A549 (cell line): ENCODE data around the gene SLC30A3. TPM values are rescaled to one million over a fixed set of nuclear protein-coding genes. Genes with fewer than 3 reads are reported as not detected.

ENCODE experiments used
- ATAC-seq, 2 experiments: fragments of 200-7000 bp in 1 of 2; fragments of >200 bp in 1 of 2; cut with Nextera tagmentation in 1 of 2; cut with Tn5 transposase in 1 of 2; 3 replicates each; pipeline versions ENCODE4 v1.8.0 to v1.9.1; 2018 to 2020; ENCODE audit warnings: mild to moderate bottlenecking in 1 of 2, moderate library complexity in 1 of 2
- CTCF ChIA-PET: fragments of 300-600 bp; sonication (Branson Sonifier 250); formaldehyde crosslinking; extraction: SDS; loops from one replicate; lab custom pipeline; 2021; ENCODE audit warnings: antibody characterized with exemption, inconsistent platforms; lab: Yijun Ruan, JAX
- POLR2A ChIA-PET: fragments of 350-600 bp; formaldehyde crosslinking; extraction: SDS; loops from one replicate; lab custom pipeline; 2021; ENCODE audit warnings: antibody characterized with exemption, inconsistent platforms; lab: Yijun Ruan, JAX
- DNase-seq, 2 experiments: peaks; one replicate each; pipeline versions ENCODE4 v3.0.0 to v3.0.0-alpha.2; 2011 to 2016; ENCODE audit warnings: low read depth in 1 of 2, low spot score in 1 of 2
- FAIRE-seq: peaks from 2 replicates; lab custom pipeline; 2011; peaks lifted over from hg19 to GRCh38; lab: Jason Lieb, UNC
- H3K27ac ChIP-seq, 2 experiments: fragments of >200 bp; sonication (Bioruptor Twin); formaldehyde crosslinking; 3 replicates each; pipeline ENCODE4 v1.5.1; 2016 to 2017
- H3K4me1 ChIP-seq: fragments of >200 bp; sonication (Bioruptor Twin); formaldehyde crosslinking; 3 replicates; pipeline ENCODE4 v1.6.1; 2016
- H3K4me2 ChIP-seq: fragments of >200 bp; sonication (Bioruptor Twin); formaldehyde crosslinking; 3 replicates; pipeline ENCODE4 v1.6.1; 2016
- H3K4me3 ChIP-seq: fragments of >200 bp; sonication (Bioruptor Twin); formaldehyde crosslinking; 3 replicates; pipeline ENCODE4 v1.5.1; 2016
- H3K9me3 ChIP-seq: fragments of >200 bp; sonication (Bioruptor Twin); formaldehyde crosslinking; 3 replicates; pipeline ENCODE4 v1.6.1; 2016
- BHLHE40 ChIP-seq: IDR thresholded peaks from 2 replicates; pipeline ENCODE4 v1.6.1; 2012; ENCODE audit warnings: low read depth, low read length, inconsistent platforms
- CBX2 ChIP-seq: fragments of 200-600 bp; sonication (generic); IDR thresholded peaks from 2 replicates; pipeline ENCODE4 v1.6.1; 2016; ENCODE audit warnings: low read depth, mild to moderate bottlenecking, borderline replicate concordance
- CEBPB ChIP-seq, 2 experiments: fragments of >200 bp in 1 of 2; sonication (Bioruptor Twin) in 1 of 2; formaldehyde crosslinking in 1 of 2; IDR thresholded peaks; 2 replicates each; pipeline ENCODE4 v1.6.1; 2012 to 2016
- CHD4 ChIP-seq: fragments of 200-600 bp; sonication (generic); IDR thresholded peaks from 2 replicates; pipeline ENCODE4 v1.6.1; 2016; ENCODE audit warnings: antibody characterized with exemption, mild to moderate bottlenecking, borderline replicate concordance
- EHF ChIP-seq: fragments of 250-450 bp; sonication (Bioruptor Pico); IDR thresholded peaks from 2 replicates; pipeline ENCODE4 v1.5.0; 2020; ENCODE audit warnings: mild to moderate bottlenecking
- FOSL2 ChIP-seq, 2 experiments: fragments of 450-650 bp in 1 of 2; fragments of >200 bp in 1 of 2; sonication (Bioruptor Twin) in 1 of 2; formaldehyde crosslinking; IDR thresholded peaks; 2 replicates each; pipeline versions ENCODE4 v1.5.0 to v1.6.1; 2016 to 2020; ENCODE audit warnings: mild to moderate bottlenecking in 1 of 2, moderate library complexity in 1 of 2
- GATA3 ChIP-seq: IDR thresholded peaks from 2 replicates; pipeline ENCODE4 v1.6.1; 2012; ENCODE audit warnings: borderline replicate concordance
- HOXB13 ChIP-seq: fragments of 250-450 bp; sonication (Bioruptor Pico); IDR thresholded peaks from 2 replicates; pipeline ENCODE4 v1.5.0; 2020; ENCODE audit warnings: low read depth, mild to moderate bottlenecking, moderate library complexity
- HOXB5 ChIP-seq: fragments of 250-450 bp; sonication (Bioruptor Pico); IDR thresholded peaks from 2 replicates; pipeline ENCODE4 v1.5.0; 2020; ENCODE audit warnings: mild to moderate bottlenecking, moderate library complexity
- MAZ ChIP-seq: fragments of 150-350 bp; IDR thresholded peaks from 2 replicates; pipeline ENCODE4 v1.6.1; 2014; ENCODE audit warnings: antibody characterized with exemption, low read depth, low read length, borderline replicate concordance
- MYC ChIP-seq: IDR thresholded peaks from 2 replicates; pipeline ENCODE4 v1.6.1; 2012; ENCODE audit warnings: mild to moderate bottlenecking, inconsistent platforms, low read length, improper control_type of control experiment, borderline replicate concordance
- NFE2L2 ChIP-seq: fragments of 150-350 bp; conservative IDR thresholded peaks from 2 replicates; pipeline ENCODE4 v1.6.1; 2014; ENCODE audit warnings: low read length
- RAD21 ChIP-seq, 2 experiments: fragments of >200 bp in 1 of 2; sonication (Bioruptor Twin) in 1 of 2; formaldehyde crosslinking in 1 of 2; IDR thresholded peaks in 1 of 2; conservative IDR thresholded peaks in 1 of 2; 2 replicates in 1 of 2; 3 replicates in 1 of 2; pipeline ENCODE4 v1.6.1; 2012 to 2018; ENCODE audit warnings: inconsistent platforms in 1 of 2
- RNF2 ChIP-seq: fragments of 200-600 bp; sonication (generic); IDR thresholded peaks from 2 replicates; pipeline ENCODE4 v1.6.1; 2016; ENCODE audit warnings: low read depth, mild to moderate bottlenecking, antibody characterized with exemption, moderate library complexity, borderline replicate concordance
- WGBS: methylation state at CpG from one replicate; pipeline ENCODE4 v1.1.6; 2017; ENCODE audit errors: missing lambda C conversion rate; 5-methylcytosine and 5-hydroxymethylcytosine counted together
- polyA plus RNA-seq, 4 experiments: library from polyadenylated mRNA; depleted of rRNA in 3 of 4; stranded (reverse); fragments of >200 nt; fragmentation: RNase III in 1 of 4; extraction: RNeasy Plus Mini Kit Qiagen cat#74134 plus additional on column Dnase treatment in 1 of 4; gene quantifications; 2 replicates in 3 of 4; 3 replicates in 1 of 4; pipeline ENCODE4 v1.2.3, GENCODE V29; 2011 to 2017
- TF ChIP-seq, protein P1 (sequence below): fragments of 200-600 bp; sonication (generic); IDR thresholded peaks from 2 replicates; pipeline ENCODE4 v1.6.1; 2016; ENCODE audit warnings: antibody characterized with exemption, mild to moderate bottlenecking, moderate library complexity
- TF ChIP-seq, protein P2 (sequence below): fragments of >200 bp; sonication (Bioruptor Twin); formaldehyde crosslinking; IDR thresholded peaks from 3 replicates; pipeline ENCODE4 v1.5.1; 2016
- TF ChIP-seq, protein P3 (sequence below): IDR thresholded peaks from 2 replicates; pipeline ENCODE4 v1.6.1; 2012
- TF ChIP-seq, protein P4 (sequence below): IDR thresholded peaks from 2 replicates; pipeline ENCODE4 v1.6.1; 2012

The SLC30A3 gene
- polyA plus RNA-seq, 2 of the 4 experiments (the other 2 are of a cell fraction) = 0.90 to 1.9 TPM

DNA sequence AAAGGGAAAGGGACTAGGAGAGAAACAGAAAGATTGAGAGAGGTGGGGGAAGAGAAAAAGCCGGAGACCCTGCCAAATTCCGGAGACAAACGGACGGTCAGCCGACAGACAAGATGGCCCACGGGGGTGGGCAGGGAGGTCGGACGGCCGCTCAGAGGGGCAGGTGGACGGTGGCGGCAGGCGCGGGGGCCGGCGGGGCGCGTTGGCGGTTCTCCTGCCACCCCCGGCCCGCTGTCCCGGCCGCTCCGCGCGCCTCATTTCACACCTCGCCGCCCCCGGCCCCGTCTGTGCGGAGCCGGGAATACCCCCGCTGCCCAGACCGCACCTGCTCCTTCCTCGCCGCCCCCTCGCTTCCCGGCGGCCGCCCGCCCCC is 935 bp downstream of the SLC30A3 start:
- peak overlapping the region; percentile 75 for H3K4me3 ChIP-seq
- H3K27ac ChIP-seq = peak overlapping the region in 1 of 2 experiments; percentile 82; a peak in 4 of 6 replicates
- H3K4me2 ChIP-seq = peak overlapping the region; percentile 94
- H3K9me3 ChIP-seq = no peaks in the 10 kb centered on the region
- DNase-seq (no peak), ATAC-seq (no peak), FAIRE-seq (no peak)
- CTCF ChIA-PET = interaction anchor here (1.2 to 14.1 kb wide), 8 partner anchors 11 to 164 kb away, joined by 3 to 302 read pairs (median 14); partner anchors contain the start of genes DNAJC5G, TRIM54 and UCN
- WGBS = 83% methylated on average over 27 of the region's 40 CpGs
- H3K4me1 ChIP-seq = peaks cover 21% of the 10 kb centered on the region
- POLR2A ChIA-PET = interaction anchor here (1.4 kb wide), 1 partner anchor 31 kb away, joined by 4 read pairs; no protein-coding TSS in a partner anchor
- TF ChIP-seq MYC (no peak), EHF (CRISPR knock-in tag) (no peak)
- TF ChIP-seq, protein P1, sequence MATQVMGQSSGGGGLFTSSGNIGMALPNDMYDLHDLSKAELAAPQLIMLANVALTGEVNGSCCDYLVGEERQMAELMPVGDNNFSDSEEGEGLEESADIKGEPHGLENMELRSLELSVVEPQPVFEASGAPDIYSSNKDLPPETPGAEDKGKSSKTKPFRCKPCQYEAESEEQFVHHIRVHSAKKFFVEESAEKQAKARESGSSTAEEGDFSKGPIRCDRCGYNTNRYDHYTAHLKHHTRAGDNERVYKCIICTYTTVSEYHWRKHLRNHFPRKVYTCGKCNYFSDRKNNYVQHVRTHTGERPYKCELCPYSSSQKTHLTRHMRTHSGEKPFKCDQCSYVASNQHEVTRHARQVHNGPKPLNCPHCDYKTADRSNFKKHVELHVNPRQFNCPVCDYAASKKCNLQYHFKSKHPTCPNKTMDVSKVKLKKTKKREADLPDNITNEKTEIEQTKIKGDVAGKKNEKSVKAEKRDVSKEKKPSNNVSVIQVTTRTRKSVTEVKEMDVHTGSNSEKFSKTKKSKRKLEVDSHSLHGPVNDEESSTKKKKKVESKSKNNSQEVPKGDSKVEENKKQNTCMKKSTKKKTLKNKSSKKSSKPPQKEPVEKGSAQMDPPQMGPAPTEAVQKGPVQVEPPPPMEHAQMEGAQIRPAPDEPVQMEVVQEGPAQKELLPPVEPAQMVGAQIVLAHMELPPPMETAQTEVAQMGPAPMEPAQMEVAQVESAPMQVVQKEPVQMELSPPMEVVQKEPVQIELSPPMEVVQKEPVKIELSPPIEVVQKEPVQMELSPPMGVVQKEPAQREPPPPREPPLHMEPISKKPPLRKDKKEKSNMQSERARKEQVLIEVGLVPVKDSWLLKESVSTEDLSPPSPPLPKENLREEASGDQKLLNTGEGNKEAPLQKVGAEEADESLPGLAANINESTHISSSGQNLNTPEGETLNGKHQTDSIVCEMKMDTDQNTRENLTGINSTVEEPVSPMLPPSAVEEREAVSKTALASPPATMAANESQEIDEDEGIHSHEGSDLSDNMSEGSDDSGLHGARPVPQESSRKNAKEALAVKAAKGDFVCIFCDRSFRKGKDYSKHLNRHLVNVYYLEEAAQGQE = no peak
- TF ChIP-seq, protein P2, sequence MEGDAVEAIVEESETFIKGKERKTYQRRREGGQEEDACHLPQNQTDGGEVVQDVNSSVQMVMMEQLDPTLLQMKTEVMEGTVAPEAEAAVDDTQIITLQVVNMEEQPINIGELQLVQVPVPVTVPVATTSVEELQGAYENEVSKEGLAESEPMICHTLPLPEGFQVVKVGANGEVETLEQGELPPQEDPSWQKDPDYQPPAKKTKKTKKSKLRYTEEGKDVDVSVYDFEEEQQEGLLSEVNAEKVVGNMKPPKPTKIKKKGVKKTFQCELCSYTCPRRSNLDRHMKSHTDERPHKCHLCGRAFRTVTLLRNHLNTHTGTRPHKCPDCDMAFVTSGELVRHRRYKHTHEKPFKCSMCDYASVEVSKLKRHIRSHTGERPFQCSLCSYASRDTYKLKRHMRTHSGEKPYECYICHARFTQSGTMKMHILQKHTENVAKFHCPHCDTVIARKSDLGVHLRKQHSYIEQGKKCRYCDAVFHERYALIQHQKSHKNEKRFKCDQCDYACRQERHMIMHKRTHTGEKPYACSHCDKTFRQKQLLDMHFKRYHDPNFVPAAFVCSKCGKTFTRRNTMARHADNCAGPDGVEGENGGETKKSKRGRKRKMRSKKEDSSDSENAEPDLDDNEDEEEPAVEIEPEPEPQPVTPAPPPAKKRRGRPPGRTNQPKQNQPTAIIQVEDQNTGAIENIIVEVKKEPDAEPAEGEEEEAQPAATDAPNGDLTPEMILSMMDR = no peak
- TF ChIP-seq, all 56 proteins: peak for 0

DNA sequence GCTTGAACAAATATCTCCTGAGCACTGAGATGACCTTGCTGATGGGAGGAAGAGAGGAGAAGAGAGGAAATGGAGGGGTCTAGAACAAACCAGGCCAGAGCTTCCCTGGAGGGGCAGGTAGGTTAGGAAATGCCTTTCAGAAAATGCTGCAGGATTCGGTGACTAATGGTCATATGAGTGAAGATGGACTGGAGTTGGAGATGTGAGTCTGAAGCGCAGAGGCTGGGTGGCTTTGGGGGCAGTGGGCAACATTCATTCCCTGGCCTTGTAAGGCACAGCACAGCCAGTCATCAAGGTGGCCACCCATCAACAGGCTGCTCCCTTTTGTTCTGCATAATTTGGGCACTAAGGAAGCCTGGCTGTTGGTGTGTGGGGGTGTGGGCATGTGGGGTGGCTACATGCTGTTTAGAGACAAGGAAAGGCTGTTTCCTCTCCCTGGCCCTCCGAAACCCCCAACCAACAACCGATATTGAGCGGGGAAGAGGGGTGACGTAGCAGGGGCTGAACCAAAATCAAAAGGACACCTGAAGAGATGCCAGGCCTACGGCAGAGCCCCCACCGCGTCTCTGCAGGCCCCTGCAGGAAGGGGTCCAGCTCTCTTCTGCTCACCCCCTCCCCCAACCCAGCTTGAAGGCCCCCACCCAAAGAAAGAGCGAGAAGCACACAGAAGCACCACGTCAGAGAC is 1.5 kb downstream of the SLC30A3 start:
- no peak for DNase-seq
- ChIA-PET POLR2A (no interaction called here), CTCF (interaction anchor here (1.2 to 14.1 kb wide), 7 partner anchors 10 to 163 kb away, joined by 3 to 302 read pairs (median 22); partner anchors contain the start of genes DNAJC5G, TRIM54 and UCN)
- Histone ChIP-seq H3K27ac (no peak overlapping the region), H3K4me1 (peaks cover 21% of the 10 kb centered on the region), H3K4me3 (no peak overlapping the region), H3K9me3 (no peaks in the 10 kb centered on the region), H3K4me2 (no peak overlapping the region)
- ATAC-seq = no peak
- 88% methylated on average over 11 of the region's 11 CpGs for WGBS
- no peak for TF ChIP-seq HOXB5 (CRISPR knock-in tag)
- TF ChIP-seq RNF2 = no peak
- no peak for TF ChIP-seq CEBPB (IDR thresholded peaks at IDR 0.05)
- no peak for TF ChIP-seq MAZ
- TF ChIP-seq, protein P1 = no peak
- no peak for TF ChIP-seq NFE2L2
- TF ChIP-seq CBX2 = no peak
- no peak for TF ChIP-seq FOSL2 (IDR thresholded peaks at IDR 0.05)
- TF ChIP-seq FOSL2 (CRISPR knock-in tag; IDR thresholded peaks at IDR 0.05) = no peak
- no peak for TF ChIP-seq BHLHE40
- no peak for TF ChIP-seq GATA3
- no peak for TF ChIP-seq RAD21 (conservative IDR thresholded peaks at IDR 0.05 in 1 of 2, IDR thresholded peaks at IDR 0.05 in 1 of 2)
- TF ChIP-seq, protein P3, sequence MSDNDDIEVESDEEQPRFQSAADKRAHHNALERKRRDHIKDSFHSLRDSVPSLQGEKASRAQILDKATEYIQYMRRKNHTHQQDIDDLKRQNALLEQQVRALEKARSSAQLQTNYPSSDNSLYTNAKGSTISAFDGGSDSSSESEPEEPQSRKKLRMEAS = no peak
- no peak for TF ChIP-seq CHD4
- TF ChIP-seq, protein P4, sequence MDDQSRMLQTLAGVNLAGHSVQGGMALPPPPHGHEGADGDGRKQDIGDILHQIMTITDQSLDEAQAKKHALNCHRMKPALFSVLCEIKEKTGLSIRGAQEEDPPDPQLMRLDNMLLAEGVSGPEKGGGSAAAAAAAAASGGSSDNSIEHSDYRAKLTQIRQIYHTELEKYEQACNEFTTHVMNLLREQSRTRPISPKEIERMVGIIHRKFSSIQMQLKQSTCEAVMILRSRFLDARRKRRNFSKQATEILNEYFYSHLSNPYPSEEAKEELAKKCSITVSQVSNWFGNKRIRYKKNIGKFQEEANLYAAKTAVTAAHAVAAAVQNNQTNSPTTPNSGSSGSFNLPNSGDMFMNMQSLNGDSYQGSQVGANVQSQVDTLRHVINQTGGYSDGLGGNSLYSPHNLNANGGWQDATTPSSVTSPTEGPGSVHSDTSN = no peak
- TF ChIP-seq HOXB13 (CRISPR knock-in tag) = no peak
- FAIRE-seq = no peak
